Heart left ventricle (tissue), 13 donors: ENCODE measurements around the gene DOCK3.

ENCODE experiments used
- CTCF ChIP-seq, 12 donors: fragments of 200-600 bp; sonication (generic) in 4 of 12; IDR thresholded peaks; one replicate each; pipeline versions ENCODE4 v1.5.0 to v1.8.0; 2018 to 2022; ENCODE audit warnings: antibody characterized with exemption in 12 of 12, mild to moderate bottlenecking in 5 of 12
- POLR2A ChIP-seq, 2 donors: fragments of 450-650 bp; IDR thresholded peaks; one replicate each; pipeline ENCODE4 v1.6.1; 2017; ENCODE audit warnings: antibody characterized with exemption in 2 of 2, mild to moderate bottlenecking in 2 of 2, moderate library complexity in 2 of 2
- donor health status: ischemic (EF 13 %, LVEDD 7.1; RV severe dilation, severe dysfunction).
- donor health status: DM: no; HTN: yes; CAD: no.
- donor health status: DM: no; HTN: no; CAD: no.
- donor health status: ischemic (EF 25% LVEDD 6.9; RV normal size, moderate dysfunction).
- donor health status: ischemic (EF 25% LVEDD 5.7; RV mildly dilated, moderate dysfunction).
- donor health status: ischemic (EF 35%, LVEDD 5.7; RV mildly dilated, moderate dysfunction).
- donor health status: nonischemic (EF 11% LVEDD 7.7; RV severe dilation, severe dysfunction).
- donor health status: DM: yes; HTN: yes; CAD: no.
- donor health status: PGD.
- donor health status: ischemic (EF 29% LVEDD 5.4; RV normal size, mild dysfunction).
- donor health status: nonischemic (EF 23%, LVEDD 6.1; RV moderate dilation, normal function).

DNA sequence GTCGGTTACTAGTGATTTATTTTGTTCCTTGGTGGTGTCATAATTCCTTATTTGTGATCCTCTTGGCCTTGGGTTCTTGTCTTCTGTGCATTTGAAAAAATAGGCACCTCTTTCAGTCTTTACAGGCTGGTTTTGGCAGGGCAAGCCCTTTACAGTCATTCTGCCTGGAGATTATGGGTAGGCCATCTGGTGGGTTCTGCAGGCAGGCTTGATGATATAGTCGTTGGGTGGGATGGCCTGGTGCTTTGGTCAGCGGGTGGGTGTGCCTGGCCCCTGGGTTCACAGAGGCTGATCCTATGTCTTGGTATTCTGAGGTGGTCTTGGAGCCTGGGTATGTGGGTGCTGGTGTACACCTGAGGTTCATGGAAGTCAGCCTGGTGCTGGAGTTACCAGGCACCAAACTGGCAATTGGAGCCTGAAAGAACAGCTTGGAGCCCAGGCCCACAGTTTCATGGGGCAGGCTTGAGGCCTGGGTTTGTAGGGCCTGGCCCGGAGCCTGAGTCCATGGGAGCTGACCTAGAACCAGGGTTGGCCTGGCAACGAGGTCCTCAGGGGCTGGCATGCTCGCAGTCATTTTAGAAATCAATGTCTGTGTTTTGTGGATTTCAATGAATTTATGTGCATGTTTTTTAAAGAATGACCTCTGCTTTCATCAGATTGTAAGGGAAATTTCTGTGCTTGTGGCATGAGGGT is 63.3 kb downstream of the DOCK3 start:
- TF ChIP-seq CTCF (IDR thresholded peaks at IDR 0.05): no peak
- TF ChIP-seq POLR2A (IDR thresholded peaks at IDR 0.05): no peak
